ENCODE measurements around the gene ZNF557.

Gene ZNF557

GRCh38 chr19:7120499-7120898, 51.0 kb downstream of the ZNF557 start:
- Histone ChIP-seq H3K9me3 (ENCODE audit: low read length) (peaks cover 4% of the 10 kb centered on the region), H3K27me3 (ENCODE audit: insufficient read depth, low read length) (no peaks in the 10 kb centered on the region), H3K36me3 (ENCODE audit: insufficient read depth, low read length) (peaks cover 42% of the 10 kb centered on the region), H3K4me1 (ENCODE audit: insufficient read depth, low read length) (no peaks in the 10 kb centered on the region), H3K4me3 (ENCODE audit: low read length) (no peak overlapping the region), H2AFZ (ENCODE audit: low read depth, low read length) (no peak overlapping the region)

GRCh38 chr19:7122701-7123100, 53.2 kb downstream of the ZNF557 start:
- H3K4me1 ChIP-seq (ENCODE audit: insufficient read depth, low read length): no peaks in the 10 kb centered on the region
- no peak overlapping the region for H3K4me3 ChIP-seq (ENCODE audit: low read length)
- H2AFZ ChIP-seq (ENCODE audit: low read depth, low read length): no peak overlapping the region
- peaks cover 11% of the 10 kb centered on the region for H3K9me3 ChIP-seq (ENCODE audit: low read length)
- peaks cover 52% of the 10 kb centered on the region for H3K36me3 ChIP-seq (ENCODE audit: insufficient read depth, low read length)
- no peaks in the 10 kb centered on the region for H3K27me3 ChIP-seq (ENCODE audit: insufficient read depth, low read length)

- Histone ChIP-seq H3K27me3 (ENCODE audit: insufficient read depth, low read length) (no peaks in the 10 kb centered on the region), H3K4me3 (ENCODE audit: low read length) (no peak overlapping the region), H3K9me3 (ENCODE audit: low read length) (peaks cover 11% of the 10 kb centered on the region), H3K36me3 (ENCODE audit: insufficient read depth, low read length) (peaks cover 51% of the 10 kb centered on the region), H2AFZ (ENCODE audit: low read depth, low read length) (no peak overlapping the region), H3K4me1 (ENCODE audit: insufficient read depth, low read length) (no peaks in the 10 kb centered on the region)
Measured at GRCh38 chr19:7124782-7125181, 55.3 kb downstream of the ZNF557 start.

GRCh38 chr19:7125221-7125620, 55.7 kb downstream of the ZNF557 start:
- H3K9me3 ChIP-seq (ENCODE audit: low read length): peaks cover 11% of the 10 kb centered on the region
- no peaks in the 10 kb centered on the region for H3K27me3 ChIP-seq (ENCODE audit: insufficient read depth, low read length)
- peaks cover 52% of the 10 kb centered on the region for H3K36me3 ChIP-seq (ENCODE audit: insufficient read depth, low read length)
- no peaks in the 10 kb centered on the region for H3K4me1 ChIP-seq (ENCODE audit: insufficient read depth, low read length)
- no peak overlapping the region for H2AFZ ChIP-seq (ENCODE audit: low read depth, low read length)
- H3K4me3 ChIP-seq (ENCODE audit: low read length): no peak overlapping the region

- Histone ChIP-seq H2AFZ (ENCODE audit: low read depth, low read length) (no peak overlapping the region), H3K36me3 (ENCODE audit: insufficient read depth, low read length) (peaks cover 54% of the 10 kb centered on the region), H3K27me3 (ENCODE audit: insufficient read depth, low read length) (no peaks in the 10 kb centered on the region), H3K9me3 (ENCODE audit: low read length) (peaks cover 11% of the 10 kb centered on the region), H3K4me3 (ENCODE audit: low read length) (no peak overlapping the region), H3K4me1 (ENCODE audit: insufficient read depth, low read length) (no peaks in the 10 kb centered on the region)
Measured at GRCh38 chr19:7126132-7126531, 56.6 kb downstream of the ZNF557 start.

- Histone ChIP-seq H3K9me3 (ENCODE audit: low read length) (peaks cover 8% of the 10 kb centered on the region), H3K27me3 (ENCODE audit: insufficient read depth, low read length) (no peaks in the 10 kb centered on the region), H2AFZ (ENCODE audit: low read depth, low read length) (no peak overlapping the region), H3K36me3 (ENCODE audit: insufficient read depth, low read length) (peaks cover 45% of the 10 kb centered on the region), H3K4me1 (ENCODE audit: insufficient read depth, low read length) (no peaks in the 10 kb centered on the region), H3K4me3 (ENCODE audit: low read length) (no peak overlapping the region)
Measured at GRCh38 chr19:7130043-7130442, 60.5 kb downstream of the ZNF557 start.

GRCh38 chr19:7132054-7132453, 62.6 kb downstream of the ZNF557 start:
- Histone ChIP-seq H2AFZ (ENCODE audit: low read depth, low read length) (no peak overlapping the region), H3K9me3 (ENCODE audit: low read length) (no peaks in the 10 kb centered on the region), H3K4me1 (ENCODE audit: insufficient read depth, low read length) (no peaks in the 10 kb centered on the region), H3K27me3 (ENCODE audit: insufficient read depth, low read length) (no peaks in the 10 kb centered on the region), H3K36me3 (ENCODE audit: insufficient read depth, low read length) (peaks cover 27% of the 10 kb centered on the region), H3K4me3 (ENCODE audit: low read length) (no peak overlapping the region)

GRCh38 chr19:7137120-7137519, 67.6 kb downstream of the ZNF557 start:
- Histone ChIP-seq H2AFZ (ENCODE audit: low read depth, low read length) (no peak overlapping the region), H3K27me3 (ENCODE audit: insufficient read depth, low read length) (no peaks in the 10 kb centered on the region), H3K9me3 (ENCODE audit: low read length) (peaks cover 16% of the 10 kb centered on the region), H3K4me3 (ENCODE audit: low read length) (no peak overlapping the region), H3K36me3 (ENCODE audit: insufficient read depth, low read length) (peaks cover 30% of the 10 kb centered on the region), H3K4me1 (ENCODE audit: insufficient read depth, low read length) (no peaks in the 10 kb centered on the region)

Measured in neuron (in vitro differentiated cells).